HG02678 (cell line): ENCODE measurements around the gene ARHGAP10.

Experiments
- ATAC-seq: cut with Tn5 transposase; IDR thresholded peaks from one replicate; pipeline ENCODE4 v1.9.1; 2021; ENCODE audit warnings: mild to moderate bottlenecking, moderate library complexity; ENCODE audit not compliant: unreplicated experiment

The ARHGAP10 gene

GRCh38 chr4:147731580-147732517 is at the start of gene ARHGAP10:
ARHGAP10 (plus strand) TSS chr4:147732088; CDS start chr4:147732302, 214 bp downstream.
- peak; percentile 65 for ATAC-seq

- ATAC-seq, result no peak
These were observed 49.1 kb upstream of the ARHGAP10 start for GRCh38 chr4:147682755-147683154.

- ATAC-seq, result no peak
These were observed 48.7 kb upstream of the ARHGAP10 start for GRCh38 chr4:147683188-147683591.

GRCh38 chr4:147683717-147684700 is 47.9 kb upstream of the ARHGAP10 start, which contains the start of gene PRMT9:
PRMT9 (minus strand) TSS chr4:147684163; CDS start chr4:147683987, 176 bp downstream.
- peak; percentile 99 for ATAC-seq

GRCh38 chr4:147689067-147689466 is 42.8 kb upstream of the ARHGAP10 start:
- no peak for ATAC-seq

- no peak for ATAC-seq
These were observed 40.1 kb upstream of the ARHGAP10 start for GRCh38 chr4:147691820-147692219.

GRCh38 chr4:147693218-147693617 is 38.7 kb upstream of the ARHGAP10 start:
- ATAC-seq, result no peak

GRCh38 chr4:147696866-147697265 is 35.0 kb upstream of the ARHGAP10 start:
- no peak for ATAC-seq

- ATAC-seq, result no peak
These were observed 27.0 kb upstream of the ARHGAP10 start for GRCh38 chr4:147704846-147705245.

- peak; percentile 70 for ATAC-seq
These were observed 23.8 kb upstream of the ARHGAP10 start for GRCh38 chr4:147707892-147708672.

GRCh38 chr4:147709999-147710398 is 21.9 kb upstream of the ARHGAP10 start:
- no peak for ATAC-seq

- ATAC-seq, result no peak
These were observed 17.1 kb upstream of the ARHGAP10 start for GRCh38 chr4:147714575-147715401.

- ATAC-seq, result peak; percentile 89
These were observed 14.0 kb upstream of the ARHGAP10 start for GRCh38 chr4:147717878-147718277.

GRCh38 chr4:147723326-147723725 is 8.6 kb upstream of the ARHGAP10 start:
- no peak for ATAC-seq

- ATAC-seq, result no peak
These were observed 7.3 kb upstream of the ARHGAP10 start for GRCh38 chr4:147724468-147725201.

- no peak for ATAC-seq
These were observed 6.2 kb upstream of the ARHGAP10 start for GRCh38 chr4:147725673-147726072.

- ATAC-seq, result no peak
These were observed 4.3 kb upstream of the ARHGAP10 start for GRCh38 chr4:147727476-147728028.

- no peak for ATAC-seq
These were observed 1.6 kb upstream of the ARHGAP10 start for GRCh38 chr4:147730333-147730732.
